CD4-positive, alpha-beta T cell treated with Interleukin-15 for 4 hours (primary cell): ENCODE measurements around the gene HPCAL1.

Source experiments
- DNase-seq: peaks from one replicate; pipeline ENCODE4 v3.0.0-alpha.2; 2020; ENCODE audit warnings: low spot score

The HPCAL1 gene

DNA sequence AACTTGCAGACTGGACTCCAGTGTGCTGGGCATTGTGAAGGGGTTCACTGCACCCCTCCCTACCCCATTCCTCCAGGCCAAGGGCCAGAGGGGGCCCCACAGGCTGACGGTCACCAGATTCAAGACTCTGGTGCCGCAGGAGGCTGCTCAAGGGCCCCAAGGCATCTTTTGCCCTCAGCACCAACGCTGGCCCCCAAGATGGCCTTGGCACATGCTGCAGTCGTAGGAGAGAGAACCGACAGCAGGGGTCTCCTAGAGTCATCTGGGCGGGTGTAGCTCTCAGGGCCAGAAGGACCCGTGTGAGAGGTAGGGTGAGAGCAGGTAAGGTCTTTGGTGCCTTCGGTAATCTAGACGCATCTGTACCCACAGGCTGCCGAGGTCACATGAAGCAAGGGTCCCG is 164.1 kb downstream of the HPCAL1 start:
- DNase-seq = no peak

GRCh38 chr2:10467401-10467800 is 164.7 kb downstream of the HPCAL1 start:
- no peak for DNase-seq

DNA sequence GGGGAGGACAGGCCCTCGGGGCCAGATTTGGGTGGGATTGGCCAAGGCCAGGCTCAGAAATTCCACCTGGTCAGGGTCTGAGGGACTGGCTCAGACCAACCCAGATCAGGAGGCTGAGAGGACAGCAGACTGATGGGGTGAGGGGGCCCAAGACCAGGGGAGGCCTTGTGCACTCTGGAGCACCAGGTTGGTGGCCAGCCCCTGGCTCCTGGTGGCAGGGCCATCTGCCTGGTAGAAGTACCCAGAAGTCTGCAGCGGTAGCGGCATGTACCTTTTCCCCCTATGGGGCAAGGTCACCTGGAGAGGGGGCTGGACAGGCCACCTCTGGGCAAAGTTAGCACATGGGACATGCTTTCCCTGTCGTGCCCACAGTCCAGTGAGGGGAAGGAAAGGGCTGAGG is 166.6 kb downstream of the HPCAL1 start:
- DNase-seq = no peak

GRCh38 chr2:10469955-10470608 is 167.4 kb downstream of the HPCAL1 start:
- no peak for DNase-seq

DNA sequence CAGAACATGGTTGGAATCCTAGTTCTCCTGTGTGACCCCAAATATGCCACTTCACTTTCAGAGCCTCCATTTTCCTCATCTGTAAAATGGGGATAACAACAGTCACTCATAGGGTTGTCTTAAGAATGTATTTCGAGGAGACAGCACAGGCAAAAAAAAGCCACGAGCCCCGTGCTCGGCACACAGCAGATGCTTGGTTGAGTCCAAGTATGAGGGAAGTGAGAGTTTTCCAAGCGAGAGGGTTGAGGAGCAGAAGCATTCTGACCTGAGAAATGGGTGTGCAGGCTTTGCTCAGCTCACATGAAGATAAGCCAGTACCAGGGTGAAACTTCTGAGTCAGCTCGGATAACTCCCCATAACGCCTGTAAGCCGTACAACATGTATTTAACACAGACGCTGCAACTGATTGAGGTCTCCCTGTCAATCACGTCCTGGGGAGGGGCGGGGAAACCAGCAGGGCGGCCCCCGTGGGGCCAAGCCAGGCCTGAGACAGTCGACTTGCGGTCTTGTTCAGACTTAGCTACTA is 168.4 kb downstream of the HPCAL1 start:
- no peak for DNase-seq

DNA sequence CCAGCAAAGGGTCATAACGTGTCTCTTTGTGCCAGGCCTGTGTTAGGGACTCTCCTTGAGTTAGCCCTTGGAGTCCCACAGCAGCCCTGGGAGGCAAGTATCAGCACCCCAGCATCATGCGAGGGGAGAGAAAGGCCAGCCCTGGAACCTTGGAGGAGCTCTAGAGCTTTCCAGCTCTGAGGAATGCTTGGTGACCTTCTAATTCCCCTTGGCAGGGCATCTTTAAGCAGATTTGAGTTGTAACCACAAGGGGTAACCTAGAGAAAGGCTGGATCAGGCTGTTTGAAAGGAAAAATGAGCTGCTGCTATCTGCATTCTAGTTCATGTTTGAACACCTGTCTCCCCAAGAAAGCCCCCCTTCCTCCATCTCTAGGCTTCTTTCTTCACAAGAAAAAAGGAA is 169.3 kb downstream of the HPCAL1 start:
- DNase-seq = no peak

- DNase-seq = no peak
These were observed 170.5 kb downstream of the HPCAL1 start for GRCh38 chr2:10473121-10473756.

DNA sequence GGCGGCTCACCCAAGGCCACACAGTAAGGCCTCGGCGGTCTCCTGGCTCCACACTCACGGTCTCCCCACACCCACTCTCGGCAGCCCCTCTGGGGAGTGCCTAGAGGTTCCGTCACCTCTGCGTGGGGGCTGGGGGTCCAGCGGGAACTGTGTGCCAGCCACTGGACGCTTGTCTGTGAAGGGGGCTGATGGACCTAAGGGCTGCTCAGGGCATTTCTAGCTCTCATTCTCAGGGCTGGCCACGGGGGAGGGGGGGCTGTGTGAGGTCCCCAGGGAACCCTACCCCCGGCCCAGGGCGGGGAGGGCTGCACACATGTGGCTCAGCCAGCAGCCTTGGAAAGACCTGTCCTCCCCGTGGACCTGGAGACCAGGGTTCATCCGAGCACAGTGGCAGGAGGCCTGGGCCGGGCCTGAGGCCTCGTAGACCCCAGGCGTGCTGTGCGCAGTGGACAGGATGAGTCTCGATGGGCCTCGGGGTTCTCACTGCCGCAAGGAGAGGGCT is 172.6 kb downstream of the HPCAL1 start:
- no peak for DNase-seq

GRCh38 chr2:10475811-10476660 is 173.3 kb downstream of the HPCAL1 start:
- DNase-seq = no peak

DNA sequence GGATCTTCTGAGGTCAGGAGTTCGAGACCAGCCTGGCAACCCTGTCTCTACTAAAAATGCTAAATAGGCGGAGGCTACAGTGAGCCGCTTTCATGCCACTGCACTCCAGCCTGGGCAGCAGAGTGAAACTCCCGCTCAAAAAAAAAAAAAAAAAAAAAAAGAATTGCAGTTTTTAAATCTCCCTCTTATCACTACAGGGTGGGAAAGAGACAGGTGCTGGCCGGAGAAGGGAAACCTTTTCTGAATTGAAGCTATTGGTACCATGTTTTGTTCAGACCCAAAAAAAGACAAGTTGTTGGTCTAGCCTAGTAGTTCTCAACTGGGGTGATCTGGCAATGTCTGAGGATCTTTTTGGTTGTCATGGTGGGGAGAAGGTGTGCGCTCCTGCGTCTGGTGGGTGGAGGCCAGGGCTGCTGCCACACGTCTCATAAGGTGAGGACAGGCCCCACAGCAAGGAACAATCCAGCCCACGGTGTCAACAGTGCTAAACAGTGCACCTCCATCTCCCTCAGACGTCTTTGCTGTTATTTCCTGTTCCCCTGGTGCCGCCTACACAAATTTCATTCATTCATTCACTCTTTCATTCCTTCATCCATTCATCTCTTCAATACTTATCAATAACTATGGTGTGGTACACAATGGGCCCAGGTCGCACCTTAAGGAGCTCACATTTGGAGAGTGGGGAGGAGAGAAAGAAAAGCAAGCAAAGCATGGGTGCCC is 174.2 kb downstream of the HPCAL1 start:
- no peak for DNase-seq
